HEK293 (cell line): ENCODE data around the gene CALB2.

Source experiments
- BCL11B ChIP-seq: fragments of 450-650 bp; formaldehyde crosslinking; IDR thresholded peaks from 2 replicates; pipeline ENCODE4 v1.5.1; 2016; ENCODE audit warnings: low read depth, missing biosample characterization, missing genetic modification characterization
- ELK4 ChIP-seq: IDR thresholded peaks from 2 replicates; pipeline ENCODE4 v1.6.1; 2011; ENCODE audit warnings: mild to moderate bottlenecking, low read depth, low read length, borderline replicate concordance
- HOXA7 ChIP-seq: sonication (generic); formaldehyde crosslinking; IDR thresholded peaks from 2 replicates; pipeline ENCODE4 v1.8.1; 2022; ENCODE audit warnings: missing genetic modification reagents, borderline replicate concordance
- KLF10 ChIP-seq: fragments of 450-650 bp; IDR thresholded peaks from 2 replicates; pipeline ENCODE4 v1.5.1; 2018; ENCODE audit warnings: missing biosample characterization, mild to moderate bottlenecking, missing genetic modification characterization
- PRDM2 ChIP-seq: fragments of 450-650 bp; formaldehyde crosslinking; IDR thresholded peaks from 2 replicates; pipeline ENCODE4 v1.5.1; 2016; ENCODE audit warnings: missing biosample characterization, missing genetic modification characterization, borderline replicate concordance
- SP7 ChIP-seq: fragments of 450-650 bp; formaldehyde crosslinking; IDR thresholded peaks from 2 replicates; pipeline ENCODE4 v1.5.1; 2016; ENCODE audit warnings: missing biosample characterization, missing genetic modification characterization
- TCF7L2 ChIP-seq: IDR thresholded peaks from 2 replicates; pipeline ENCODE4 v1.6.1; 2011; ENCODE audit warnings: low read depth, mild to moderate bottlenecking, inconsistent platforms, low read length, moderate library complexity, borderline replicate concordance
- ZBTB44 ChIP-seq: fragments of 450-650 bp; IDR thresholded peaks from 2 replicates; pipeline ENCODE4 v1.5.1; 2018; ENCODE audit warnings: missing biosample characterization, mild to moderate bottlenecking, missing genetic modification characterization
- ZEB2 ChIP-seq: fragments of 450-650 bp; formaldehyde crosslinking; IDR thresholded peaks from 2 replicates; pipeline ENCODE4 v1.5.1; 2016; ENCODE audit warnings: missing biosample characterization, missing genetic modification characterization
- ZFHX2 ChIP-seq: fragments of 450-650 bp; formaldehyde crosslinking; conservative IDR thresholded peaks from 2 replicates; pipeline ENCODE4 v1.5.1; 2016; ENCODE audit warnings: missing biosample characterization, missing genetic modification characterization
- ZFP41 ChIP-seq: fragments of 450-650 bp; formaldehyde crosslinking; IDR thresholded peaks from 2 replicates; pipeline ENCODE4 v1.5.1; 2016; ENCODE audit warnings: missing biosample characterization, missing genetic modification characterization, borderline replicate concordance
- ZNF140 ChIP-seq: fragments of 450-650 bp; formaldehyde crosslinking; IDR thresholded peaks from 2 replicates; pipeline ENCODE4 v1.5.1; 2016; ENCODE audit warnings: missing biosample characterization, missing genetic modification characterization
- ZNF16 ChIP-seq: fragments of 450-650 bp; formaldehyde crosslinking; IDR thresholded peaks from 2 replicates; pipeline ENCODE4 v1.5.1; 2016; ENCODE audit warnings: low read depth, missing biosample characterization, missing genetic modification characterization
- ZNF223 ChIP-seq: fragments of 450-650 bp; formaldehyde crosslinking; IDR thresholded peaks from 2 replicates; pipeline ENCODE4 v1.5.1; 2016; ENCODE audit warnings: missing biosample characterization, missing genetic modification characterization
- ZNF239 ChIP-seq: fragments of 450-650 bp; formaldehyde crosslinking; IDR thresholded peaks from 2 replicates; pipeline ENCODE4 v1.5.1; 2016; ENCODE audit warnings: missing biosample characterization, missing genetic modification characterization
- ZNF24 ChIP-seq: fragments of 450-650 bp; formaldehyde crosslinking; IDR thresholded peaks from 2 replicates; pipeline ENCODE4 v1.5.1; 2016; ENCODE audit warnings: missing biosample characterization, missing genetic modification characterization
- ZNF248 ChIP-seq: fragments of 450-650 bp; formaldehyde crosslinking; IDR thresholded peaks from 2 replicates; pipeline ENCODE4 v1.5.1; 2017; ENCODE audit warnings: missing biosample characterization, missing genetic modification characterization
- ZNF311 ChIP-seq: fragments of 450-650 bp; formaldehyde crosslinking; IDR thresholded peaks from 2 replicates; pipeline ENCODE4 v1.5.1; 2017; ENCODE audit warnings: missing biosample characterization, missing genetic modification characterization, borderline replicate concordance
- ZNF341 ChIP-seq: fragments of 450-650 bp; formaldehyde crosslinking; IDR thresholded peaks from 2 replicates; pipeline ENCODE4; 2016; ENCODE audit warnings: low read depth, missing biosample characterization, missing genetic modification characterization
- ZNF423 ChIP-seq: fragments of 450-650 bp; formaldehyde crosslinking; IDR thresholded peaks from 2 replicates; pipeline ENCODE4 v1.5.1; 2016; ENCODE audit warnings: missing biosample characterization, missing genetic modification characterization
- ZNF518A ChIP-seq: fragments of 450-650 bp; formaldehyde crosslinking; conservative IDR thresholded peaks from 2 replicates; pipeline ENCODE4 v1.5.1; 2016; ENCODE audit warnings: low read depth, missing biosample characterization, missing genetic modification characterization
- ZNF555 ChIP-seq: fragments of 450-650 bp; formaldehyde crosslinking; conservative IDR thresholded peaks from 2 replicates; pipeline ENCODE4 v1.5.1; 2017; ENCODE audit warnings: missing biosample characterization, mild to moderate bottlenecking, missing genetic modification characterization, inconsistent platforms
- ZNF558 ChIP-seq: fragments of 450-650 bp; formaldehyde crosslinking; IDR thresholded peaks from 2 replicates; pipeline ENCODE4 v1.5.1; 2016; ENCODE audit warnings: missing biosample characterization, missing genetic modification characterization
- ZNF768 ChIP-seq: fragments of 450-650 bp; formaldehyde crosslinking; IDR thresholded peaks from 2 replicates; pipeline ENCODE4 v1.5.1; 2018; ENCODE audit warnings: missing biosample characterization, mild to moderate bottlenecking, missing genetic modification characterization
- ZNF791 ChIP-seq: fragments of 450-650 bp; formaldehyde crosslinking; IDR thresholded peaks from 2 replicates; pipeline ENCODE4 v1.5.1; 2016; ENCODE audit warnings: missing biosample characterization, missing genetic modification characterization
- ZNF843 ChIP-seq: fragments of 450-650 bp; formaldehyde crosslinking; IDR thresholded peaks from 2 replicates; pipeline ENCODE4 v1.5.1; 2016; ENCODE audit warnings: missing biosample characterization, missing genetic modification characterization

CALB2 gene

GRCh38 chr16:71426069-71426879 lies 67.8 kb downstream of the CALB2 start (continued):
- TF ChIP-seq PRDM2 (tag by site-specific recombination) (no peak), ZFP41 (tag by site-specific recombination) (no peak), ZNF16 (tag by site-specific recombination) (no peak), ZNF518A (tag by site-specific recombination) (peak; percentile 52; the same call in 1 of the 2 replicates), KLF10 (tag by site-specific recombination) (peak; percentile 98), ZNF311 (no peak), ZNF239 (peak; percentile 68; the same call in 1 of the 2 replicates), BCL11B (peak; percentile 89; the same call in 1 of the 2 replicates), ELK4 (no peak), ZNF223 (tag by site-specific recombination) (no peak), ZNF248 (tag by site-specific recombination) (no peak), ZNF843 (tag by site-specific recombination) (peak; percentile 81; the same call in 1 of the 2 replicates), ZBTB44 (tag by site-specific recombination) (peak; percentile 95), ZNF555 (tag by site-specific recombination) (no peak), ZNF791 (tag by site-specific recombination) (no peak), ZNF24 (peak; percentile 95; the same call in 1 of the 2 replicates), ZNF341 (tag by site-specific recombination) (0 out of 2 replicates have a peak, but pooled peaks have one; percentile 14), ZFHX2 (tag by site-specific recombination) (peak; percentile 43; the same call in 1 of the 2 replicates), ZNF423 (0 out of 2 replicates have a peak, but pooled peaks have one; percentile 22), ZNF558 (tag by site-specific recombination) (peak; percentile 61; the same call in 1 of the 2 replicates), SP7 (tag by site-specific recombination) (peak; percentile 88), ZNF140 (tag by site-specific recombination) (no peak), HOXA7 (no peak), ZNF768 (tag by site-specific recombination) (peak; percentile 100), ZEB2 (tag by site-specific recombination) (peak; percentile 100), TCF7L2 (no peak)
